HCT116 (cell line): Measurements from ENCODE around the gene LTB4R2. TPM values are rescaled to one million over a fixed set of nuclear protein-coding genes. Genes with fewer than 3 reads are reported as not detected.

ENCODE experiments used
- ATAC-seq: fragments of 200-7000 bp; cut with Tn5 transposase; 2 replicates; pipeline ENCODE4 v1.9.1; 2020; ENCODE audit warnings: mild to moderate bottlenecking, moderate library complexity
- BruUV-seq: library from RNA; stranded (reverse); fragments of 400-500 nt; replicated peaks from 2 replicates; lab custom pipeline; 2021; lab: Mats Ljungman, UMichigan
- CTCF ChIA-PET: fragments of 300-600 bp; sonication (Branson Sonifier 250); formaldehyde crosslinking; loops from one replicate; lab custom pipeline; 2021; ENCODE audit warnings: antibody characterized with exemption; lab: Charles Lee
- POLR2A ChIA-PET: fragments of 300-600, 350-600 bp; sonication (Branson Sonifier 250); formaldehyde crosslinking; loops from one replicate; lab custom pipeline; 2021; ENCODE audit warnings: antibody characterized with exemption; lab: Charles Lee
- RAD21 ChIA-PET, 2 experiments: fragments of 300-600 bp; sonication (Branson Sonifier 250); formaldehyde crosslinking; loops; one replicate each; lab custom pipeline; 2023; ENCODE audit warnings: low total read pairs in 2 of 2; ENCODE audit not compliant: uncharacterized antibody in 2 of 2, unreplicated experiment in 2 of 2, low non-redundant PET in 1 of 2; lab: Charles Lee
- DNase-seq: peaks from one replicate; pipeline ENCODE4 v3.0.0-alpha.2; 2010; ENCODE audit warnings: low read depth, low spot score
- H2AFZ ChIP-seq: fragments of 200-600 bp; shearing (Covaris generic), sonication (generic); 2 replicates; pipeline ENCODE4 v1.6.1; 2017; ENCODE audit warnings: low read depth, mixed run types, mixed read lengths, antibody characterized with exemption, low read length; ENCODE audit not compliant: poor library complexity, severe bottlenecking
- H3K27ac ChIP-seq: 2 replicates; pipeline ENCODE4 v1.5.1; 2012; ENCODE audit warnings: low read depth, low read length
- H3K27me3 ChIP-seq: fragments of 200-600 bp; sonication (generic); 2 replicates; pipeline ENCODE4 v1.6.1; 2016; ENCODE audit warnings: mixed run types, low read length, mixed read lengths; ENCODE audit not compliant: insufficient read depth
- H3K36me3 ChIP-seq, 2 experiments: fragments of 200-500 bp in 1 of 2; fragments of 200-600 bp in 1 of 2; sonication (Bioruptor generic) in 1 of 2; sonication (generic) in 1 of 2; 2 replicates each; pipeline versions ENCODE4 v1.5.1 to v1.6.1; 2014 to 2016; ENCODE audit warnings: low read length in 2 of 2, inconsistent platforms in 1 of 2, mixed read lengths in 1 of 2, mixed run types in 1 of 2; ENCODE audit not compliant: insufficient read depth in 2 of 2, control insufficient read depth in 1 of 2
- H3K4me1 ChIP-seq, 2 experiments: fragments of 200-600 bp in 1 of 2; sonication (generic) in 1 of 2; 2 replicates each; pipeline versions ENCODE4 v1.5.1 to v1.6.1; 2012 to 2017; ENCODE audit warnings: low read length in 2 of 2, inconsistent platforms in 1 of 2, mild to moderate bottlenecking in 1 of 2, mixed read lengths in 1 of 2, mixed run types in 1 of 2, moderate library complexity in 1 of 2; ENCODE audit not compliant: insufficient read depth in 2 of 2, control insufficient read depth in 1 of 2
- H3K4me2 ChIP-seq: fragments of 200-600 bp; sonication (generic); 2 replicates; pipeline ENCODE4 v1.6.1; 2017; ENCODE audit warnings: mixed run types, low read length, mixed read lengths
- H3K4me3 ChIP-seq, 2 experiments: fragments of 200-600 bp in 1 of 2; sonication (generic) in 1 of 2; replicated peaks in 1 of 2; 2 replicates each; pipeline ENCODE4 v1.5.1; 2011 to 2016; ENCODE audit warnings: low read length in 2 of 2, control low read depth in 1 of 2, low read depth in 1 of 2, mild to moderate bottlenecking in 1 of 2, mixed read lengths in 1 of 2, mixed run types in 1 of 2
- H3K79me2 ChIP-seq: fragments of 200-600 bp; sonication (generic); 2 replicates; pipeline ENCODE4 v1.6.1; 2017; ENCODE audit warnings: mild to moderate bottlenecking, mixed run types, low read length, moderate library complexity, mixed read lengths; ENCODE audit not compliant: insufficient read depth
- H3K9ac ChIP-seq: fragments of 200-600 bp; sonication (generic); 2 replicates; pipeline ENCODE4 v1.6.1; 2016; ENCODE audit warnings: low read length, mixed read lengths
- H3K9me2 ChIP-seq: fragments of 200-600 bp; sonication (generic), shearing (Covaris generic); 2 replicates; pipeline ENCODE4 v1.6.1; 2017; ENCODE audit warnings: mixed run types, mild to moderate bottlenecking, moderate library complexity; ENCODE audit not compliant: insufficient read depth
- H3K9me3 ChIP-seq, 2 experiments: fragments of 200-500 bp in 1 of 2; fragments of 200-600 bp in 1 of 2; sonication (Bioruptor generic) in 1 of 2; sonication (generic) in 1 of 2; 2 replicates each; pipeline ENCODE4 v1.6.1; 2014 to 2017; ENCODE audit warnings: low read length in 2 of 2, mixed read lengths in 2 of 2, inconsistent platforms in 1 of 2, low read depth in 1 of 2, mild to moderate bottlenecking in 1 of 2, mixed run types in 1 of 2, moderate library complexity in 1 of 2; ENCODE audit not compliant: control insufficient read depth in 1 of 2, insufficient read depth in 1 of 2
- H4K20me1 ChIP-seq: fragments of 200-600 bp; sonication (generic), shearing (Covaris generic); 2 replicates; pipeline ENCODE4 v1.6.1; 2017; ENCODE audit warnings: mixed run types, mild to moderate bottlenecking, moderate library complexity; ENCODE audit not compliant: insufficient read depth
- CTCF ChIP-seq, 3 experiments: fragments of 200-600 bp in 1 of 3; sonication (generic) in 1 of 3; IDR thresholded peaks in 2 of 3; conservative IDR thresholded peaks in 1 of 3; 2 replicates each; pipeline ENCODE4 v1.5.1; 2012 to 2017; ENCODE audit warnings: low read depth in 2 of 3, low read length in 2 of 3, antibody characterized with exemption in 1 of 3, borderline replicate concordance in 1 of 3, control low read depth in 1 of 3, mild to moderate bottlenecking in 1 of 3, mixed read lengths in 1 of 3, mixed run types in 1 of 3, moderate library complexity in 1 of 3; ENCODE audit not compliant: insufficient read depth in 1 of 3
- EGR1 ChIP-seq: IDR thresholded peaks from 2 replicates; pipeline ENCODE4 v1.6.1; 2012; ENCODE audit warnings: low read depth
- EZH2 ChIP-seq: fragments of 200-600 bp; sonication (generic); IDR thresholded peaks from 2 replicates; pipeline ENCODE4 v1.6.1; 2017; ENCODE audit warnings: antibody characterized with exemption, mixed run types
- EZH2phosphoT487 ChIP-seq: fragments of 200-600 bp; IDR thresholded peaks from 2 replicates; pipeline ENCODE4 v1.6.1; 2018; ENCODE audit warnings: antibody characterized with exemption, borderline replicate concordance
- FOSL1 ChIP-seq: IDR thresholded peaks from 2 replicates; pipeline ENCODE4 v1.6.1; 2012; ENCODE audit warnings: low read depth
- RAD21 ChIP-seq: IDR thresholded peaks from 2 replicates; pipeline ENCODE4 v1.6.1; 2012; ENCODE audit warnings: low read depth, mild to moderate bottlenecking
- TCF7L2 ChIP-seq: IDR thresholded peaks from 2 replicates; pipeline ENCODE4 v1.7.0; 2011; ENCODE audit warnings: borderline replicate concordance, inconsistent platforms; ENCODE audit not compliant: insufficient read depth, insufficient read length; ENCODE audit errors: extremely low read depth
- YY1 ChIP-seq: IDR thresholded peaks from 2 replicates; pipeline ENCODE4 v1.6.1; 2011; ENCODE audit warnings: low read length, low read depth, moderate library complexity, mild to moderate bottlenecking; ENCODE audit not compliant: insufficient replicate concordance; ENCODE audit errors: extremely low read depth
- intact Hi-C: fragments of 100-400 bp; cut with micrococcal nuclease; formaldehyde crosslinking; loops from 2 replicates; pipeline ENCODE4 v1.10.0; 2022
- total RNA-seq: library from RNA; stranded (reverse); gene quantifications from one replicate; pipeline ENCODE4 v1.2.1, GENCODE V29; 2021; ENCODE audit not compliant: unreplicated experiment

The LTB4R2 gene
- total RNA-seq, 1 experiment from 2014 or later: 15.4 TPM

- ChIA-PET POLR2A (no interaction called here), RAD21 (no interaction called here), CTCF (interaction anchor here (1.1 kb wide), 1 partner anchor 12 kb away, joined by 3 read pairs; no protein-coding TSS in a partner anchor)
- H3K4me2 ChIP-seq: no peak overlapping the region
- H3K27ac ChIP-seq: no peak overlapping the region
- DNase-seq (no peak), ATAC-seq (no peak)
- TF ChIP-seq EZH2 (no peak), EZH2phosphoT487 (no peak), TCF7L2 (no peak), YY1 (no peak), CTCF (IDR thresholded peaks at IDR 0.05 in 2 of 3, conservative IDR thresholded peaks at IDR 0.05 in 1 of 3; ENCODE audit: borderline replicate concordance in 1 of 3, insufficient read depth in 1 of 3, low read depth in 2 of 3, low read length in 2 of 3) (no peak), FOSL1 (no peak), EGR1 (no peak), RAD21 (no peak)
- H3K79me2 ChIP-seq: no peaks in the 10 kb centered on the region
- no TSS peak for BruUV-seq
- H3K4me1 ChIP-seq: peaks cover 11 to 18% of the 10 kb centered on the region in 2 experiments
- H3K9me2 ChIP-seq: no peaks in the 10 kb centered on the region
- 0 out of 2 replicates have a peak, but pooled peaks cover 4% of the 10 kb centered on the region for H3K27me3 ChIP-seq
- no peak overlapping the region for H3K4me3 ChIP-seq
- intact Hi-C loops: no loop called here
- no peaks in the 10 kb centered on the region for H3K9me3 ChIP-seq
- no peaks in the 10 kb centered on the region for H4K20me1 ChIP-seq
- H2AFZ ChIP-seq: no peak overlapping the region
- no peak overlapping the region for H3K9ac ChIP-seq
- H3K36me3 ChIP-seq: no peaks in the 10 kb centered on the region
Observed at GRCh38 chr14:24321212-24321975, 11.5 kb downstream of the LTB4R2 start.
